GM12875 (cell line): Measurements from ENCODE around the gene WDPCP.
"Not testable (repeated sequence)": the region's sequence is repeated elsewhere in the genome, so short reads cannot be mapped to it uniquely, and the experiment has no call there.

ENCODE experiments used
- H3K4me3 ChIP-seq: one replicate; pipeline ENCODE4 v1.5.1; 2011; ENCODE audit warnings: low read depth, low read length, control low read depth
- TF ChIP-seq, protein P1 (sequence below): IDR thresholded peaks from 2 replicates; pipeline ENCODE4 v1.5.1; 2011; ENCODE audit warnings: low read depth, mild to moderate bottlenecking, control low read depth, inconsistent platforms, low read length, moderate library complexity, borderline replicate concordance; ENCODE audit not compliant: insufficient read depth

The WDPCP gene

DNA sequence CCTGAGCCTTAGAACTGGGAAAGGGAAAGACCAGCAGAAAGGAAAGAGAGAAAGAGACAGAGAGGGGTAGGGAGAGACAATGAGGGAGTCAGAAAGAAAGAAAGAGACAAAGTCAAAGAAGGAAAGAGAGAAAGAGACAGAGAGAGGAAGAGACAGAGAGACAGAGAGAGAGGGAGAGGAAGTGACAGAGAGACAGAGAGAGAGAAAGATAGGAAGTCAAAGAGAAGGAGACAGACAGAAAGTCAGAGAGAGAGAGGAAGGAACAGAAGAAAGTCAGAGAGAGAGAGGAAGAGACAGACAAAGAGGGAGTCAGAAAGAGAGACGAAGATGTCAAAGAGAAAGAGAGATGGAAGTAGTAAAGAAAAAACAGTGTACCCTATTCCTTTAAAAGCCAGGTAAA, 261.8 kb downstream of the WDPCP start:
- TF ChIP-seq, protein P1, sequence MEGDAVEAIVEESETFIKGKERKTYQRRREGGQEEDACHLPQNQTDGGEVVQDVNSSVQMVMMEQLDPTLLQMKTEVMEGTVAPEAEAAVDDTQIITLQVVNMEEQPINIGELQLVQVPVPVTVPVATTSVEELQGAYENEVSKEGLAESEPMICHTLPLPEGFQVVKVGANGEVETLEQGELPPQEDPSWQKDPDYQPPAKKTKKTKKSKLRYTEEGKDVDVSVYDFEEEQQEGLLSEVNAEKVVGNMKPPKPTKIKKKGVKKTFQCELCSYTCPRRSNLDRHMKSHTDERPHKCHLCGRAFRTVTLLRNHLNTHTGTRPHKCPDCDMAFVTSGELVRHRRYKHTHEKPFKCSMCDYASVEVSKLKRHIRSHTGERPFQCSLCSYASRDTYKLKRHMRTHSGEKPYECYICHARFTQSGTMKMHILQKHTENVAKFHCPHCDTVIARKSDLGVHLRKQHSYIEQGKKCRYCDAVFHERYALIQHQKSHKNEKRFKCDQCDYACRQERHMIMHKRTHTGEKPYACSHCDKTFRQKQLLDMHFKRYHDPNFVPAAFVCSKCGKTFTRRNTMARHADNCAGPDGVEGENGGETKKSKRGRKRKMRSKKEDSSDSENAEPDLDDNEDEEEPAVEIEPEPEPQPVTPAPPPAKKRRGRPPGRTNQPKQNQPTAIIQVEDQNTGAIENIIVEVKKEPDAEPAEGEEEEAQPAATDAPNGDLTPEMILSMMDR, result no peak
- H3K4me3 ChIP-seq, result no peak overlapping the region

DNA sequence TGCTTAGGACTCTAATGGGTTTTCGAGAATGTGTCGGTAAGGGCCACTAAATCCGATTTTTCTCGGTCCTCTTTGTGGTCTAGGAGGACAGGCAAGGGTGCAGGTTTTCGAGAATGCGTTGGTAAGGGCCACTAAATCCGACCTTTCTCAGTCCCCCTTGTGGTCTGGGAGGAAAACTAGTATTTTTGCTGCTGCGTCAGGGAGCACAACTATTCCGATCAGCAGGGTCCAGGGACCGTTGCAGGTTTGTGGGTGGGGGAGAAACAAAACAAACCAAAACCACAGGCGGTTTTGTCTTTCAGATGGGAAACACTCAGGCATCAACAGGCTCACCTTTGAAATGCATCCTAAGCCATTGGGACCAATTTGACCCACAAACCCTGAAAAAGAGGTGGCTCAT, 264.6 kb downstream of the WDPCP start:
- not testable (repeated sequence) for H3K4me3 ChIP-seq

DNA sequence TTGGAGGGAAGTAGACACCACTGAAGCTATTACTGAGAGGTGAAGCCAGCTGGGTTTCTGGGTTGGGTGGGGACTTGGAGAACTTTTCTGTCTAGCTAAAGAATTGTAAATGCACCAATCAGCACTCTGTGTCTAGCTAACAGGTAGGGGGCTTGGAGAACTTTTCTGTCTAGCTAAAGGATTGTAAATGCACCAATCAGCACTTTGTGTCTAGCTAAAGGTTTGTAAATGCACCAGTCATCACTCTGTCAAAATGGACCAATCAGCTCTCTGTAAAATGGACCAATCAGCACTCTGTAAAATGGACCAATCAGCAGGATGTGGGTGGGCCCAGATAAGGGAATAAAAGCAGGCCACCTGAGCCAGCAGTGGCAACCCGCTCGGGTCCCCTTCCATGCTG, 266.3 kb downstream of the WDPCP start:
- H3K4me3 ChIP-seq, result not testable (repeated sequence)

DNA sequence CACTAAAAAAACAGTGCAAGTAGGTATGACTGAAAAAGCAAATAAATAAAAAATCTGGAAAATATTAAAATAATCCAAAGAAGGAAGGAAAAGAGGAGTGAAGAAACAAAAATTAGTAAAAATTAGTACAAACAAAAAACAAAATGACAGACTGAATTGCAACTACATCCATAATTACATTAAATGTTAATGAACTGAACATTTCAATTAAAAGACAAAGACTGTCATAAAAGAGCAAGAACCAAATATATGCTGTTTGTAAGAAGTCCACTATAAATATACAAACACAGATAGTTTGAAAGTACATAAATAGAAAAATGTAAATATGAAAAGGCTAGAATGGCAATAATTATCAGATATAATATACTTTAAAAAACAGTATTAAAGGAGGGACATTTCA, 267.6 kb downstream of the WDPCP start:
- H3K4me3 ChIP-seq, result no peak overlapping the region
- TF ChIP-seq, protein P1, result no peak

DNA sequence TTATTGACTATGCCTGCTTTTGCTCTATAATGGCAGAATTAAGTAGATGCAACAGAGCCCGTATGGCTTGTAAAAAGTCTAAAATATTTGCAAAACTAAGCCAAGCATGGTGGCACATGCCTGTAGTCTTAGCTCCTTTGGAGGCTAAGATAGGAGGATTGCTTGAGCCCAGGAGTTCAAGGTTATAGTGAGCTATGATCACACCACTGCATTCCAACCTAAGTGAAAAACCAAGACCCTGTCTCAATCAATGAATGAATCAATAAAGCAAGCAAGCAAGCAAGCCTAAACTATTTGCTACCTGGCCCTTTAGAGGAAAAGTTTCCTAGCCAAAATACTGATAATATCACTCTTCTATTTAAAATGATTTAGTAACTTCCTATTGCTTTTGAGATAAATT, 277.7 kb downstream of the WDPCP start:
- TF ChIP-seq, protein P1, result no peak
- H3K4me3 ChIP-seq, result no peak overlapping the region

DNA sequence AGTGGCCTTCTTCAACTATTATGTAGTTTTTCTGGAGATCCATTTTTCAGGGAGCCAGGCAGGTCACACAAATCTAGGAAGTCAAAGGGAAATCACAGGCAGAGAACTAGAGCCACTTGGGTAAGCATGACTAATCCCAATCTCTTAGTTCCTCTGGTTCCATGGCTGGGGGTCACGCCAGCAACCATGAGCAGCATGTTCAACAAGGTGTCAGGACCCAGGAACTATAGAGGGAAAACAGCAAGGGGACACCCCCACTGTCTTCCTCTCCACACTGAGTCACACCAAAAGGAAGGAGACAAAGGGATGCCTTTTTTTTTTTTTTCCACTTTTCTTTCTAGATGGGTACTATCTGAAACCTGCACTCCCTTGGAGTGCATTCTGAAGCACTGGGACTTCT, 286.8 kb downstream of the WDPCP start:
- H3K4me3 ChIP-seq, result no peak overlapping the region
- TF ChIP-seq, protein P1, result no peak

DNA sequence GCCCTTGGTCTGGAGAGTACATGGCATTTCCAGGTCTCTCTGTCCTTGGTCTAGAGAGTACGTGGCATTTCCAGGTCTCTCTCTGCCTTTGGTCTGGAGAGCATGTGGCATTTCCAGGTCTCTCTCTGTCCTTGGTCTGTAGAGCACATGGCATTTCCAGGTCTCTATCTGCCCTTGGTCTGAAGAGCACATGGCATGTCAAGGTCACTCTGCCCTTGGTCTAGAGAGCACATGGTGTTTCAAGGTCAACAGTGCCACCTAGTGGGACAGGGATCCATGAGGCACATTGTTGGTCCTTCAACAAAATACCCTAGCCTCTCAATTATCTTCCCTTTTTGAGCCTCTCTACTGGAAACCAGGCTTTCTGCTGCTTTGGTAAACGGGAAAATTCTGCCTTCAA, 287.4 kb downstream of the WDPCP start:
- TF ChIP-seq, protein P1, result no peak
- H3K4me3 ChIP-seq, result no peak overlapping the region

DNA sequence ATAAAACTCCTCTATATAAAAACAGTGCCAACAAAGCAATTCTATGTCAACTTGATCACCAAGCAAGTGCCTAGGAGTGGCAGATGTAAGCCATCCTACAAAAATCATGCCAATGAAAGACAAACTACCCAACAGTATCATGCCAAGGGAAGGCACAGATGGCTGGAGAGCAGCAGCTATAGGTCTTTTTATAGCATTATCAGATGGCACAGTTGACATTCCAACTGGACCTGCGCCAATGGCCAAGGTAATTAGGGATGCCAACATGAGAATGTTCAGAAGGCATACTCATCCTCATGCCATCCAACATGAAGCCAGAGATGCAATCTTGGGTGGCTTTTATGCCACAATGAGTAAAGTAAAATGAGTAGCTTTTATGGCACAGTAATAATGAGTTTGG, 300.3 kb downstream of the WDPCP start:
- TF ChIP-seq, protein P1, result no peak
- no peak overlapping the region for H3K4me3 ChIP-seq

DNA sequence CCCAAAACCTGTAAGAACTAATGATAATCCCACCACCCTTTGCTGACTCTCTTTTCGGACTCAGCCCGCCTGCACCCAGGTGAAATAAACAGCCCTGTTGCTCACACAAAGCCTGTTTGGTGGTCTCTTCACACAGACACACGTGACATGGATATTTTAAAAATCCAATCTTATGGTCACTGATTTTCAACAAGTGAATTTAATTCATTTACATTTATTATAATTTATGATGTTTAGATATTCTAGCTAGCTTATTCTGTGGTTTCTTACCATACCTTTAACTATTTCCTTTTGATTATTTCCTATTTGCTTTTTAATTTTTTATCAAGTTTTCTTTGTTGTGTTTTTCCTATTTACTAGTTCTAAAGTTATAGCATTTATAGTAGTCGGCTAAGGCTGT, 301.8 kb downstream of the WDPCP start:
- not testable (repeated sequence) for H3K4me3 ChIP-seq
